Stimulated activated CD8-positive, alpha-beta memory T cell treated with anti-CD3 and anti-CD28 coated beads, Interleukin-4, amount 100 ng/mL, for 4 hours (primary cell): Measurements from ENCODE around the gene CRISPLD2.
"Not testable (repeated sequence)": the region's sequence is repeated elsewhere in the genome, so short reads cannot be mapped to it uniquely, and the experiment has no call there.

Experiments
- DNase-seq, 2 donors: peaks; one replicate each; pipeline ENCODE4 v3.0.0-alpha.2; 2020; ENCODE audit warnings: low read depth in 2 of 2, low spot score in 1 of 2

CRISPLD2 gene

DNA sequence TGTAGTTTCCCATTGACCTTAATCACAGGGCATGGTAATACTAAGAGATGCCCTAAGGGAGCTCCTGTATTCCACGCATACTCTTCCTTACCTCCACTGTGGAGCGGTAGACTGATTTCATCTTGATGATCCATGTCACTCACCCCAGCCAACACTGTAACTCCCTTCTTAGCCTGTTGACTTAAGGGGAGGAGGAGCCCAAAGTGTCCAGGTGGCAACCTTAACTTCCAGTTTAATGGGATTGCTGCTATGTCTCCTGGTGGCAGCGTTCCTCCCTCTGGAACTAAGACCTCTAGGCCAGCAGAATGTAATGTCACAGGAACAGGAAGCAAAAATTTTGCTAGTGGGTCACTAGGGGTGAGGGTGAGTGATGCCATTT lies 36.4 kb downstream of the CRISPLD2 start:
- not testable (repeated sequence) for DNase-seq

DNA sequence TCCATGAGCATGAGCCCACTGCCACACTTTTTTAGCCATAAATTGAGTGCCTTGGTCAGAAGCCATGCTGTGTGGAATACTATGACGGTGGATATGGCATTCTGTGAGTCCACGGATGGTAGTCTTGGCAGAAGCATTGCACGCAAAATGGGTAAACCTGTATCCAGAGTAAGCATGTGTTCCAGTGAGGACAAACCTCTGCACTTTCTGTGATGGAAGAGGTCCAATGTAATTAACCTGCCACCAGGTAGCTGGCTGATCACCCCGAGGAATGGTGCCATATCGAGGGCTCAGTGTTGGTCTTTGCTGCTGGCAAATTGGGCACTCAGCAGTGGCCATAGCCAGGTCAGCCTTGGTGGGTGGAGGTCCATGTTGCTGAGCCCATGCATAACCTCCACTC lies 37.0 kb downstream of the CRISPLD2 start:
- DNase-seq: not testable (repeated sequence)

DNA sequence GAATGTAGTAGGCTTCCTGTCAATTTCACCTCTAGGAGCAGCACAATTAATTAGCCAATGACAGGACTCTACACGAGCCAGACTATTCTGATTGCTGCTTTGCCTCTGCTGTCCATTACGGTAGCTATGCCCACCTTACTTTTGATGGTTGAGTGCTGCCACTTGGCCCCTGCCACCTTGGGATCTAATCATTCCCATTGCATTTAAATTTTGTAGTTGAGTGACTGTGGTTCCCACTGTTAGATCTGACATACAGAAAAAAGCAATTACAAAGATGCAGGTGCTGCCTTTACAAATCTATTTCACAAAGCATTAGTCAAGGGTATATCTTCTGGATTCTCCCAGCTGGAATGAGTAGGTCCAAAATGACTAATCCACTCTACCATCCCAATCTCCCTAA lies 39.9 kb downstream of the CRISPLD2 start:
- no peak for DNase-seq

GRCh38 chr16:84860383-84860782 lies 40.6 kb downstream of the CRISPLD2 start:
- DNase-seq: no peak

- no peak for DNase-seq
Measured at GRCh38 chr16:84861671-84862070, 41.9 kb downstream of the CRISPLD2 start.

DNA sequence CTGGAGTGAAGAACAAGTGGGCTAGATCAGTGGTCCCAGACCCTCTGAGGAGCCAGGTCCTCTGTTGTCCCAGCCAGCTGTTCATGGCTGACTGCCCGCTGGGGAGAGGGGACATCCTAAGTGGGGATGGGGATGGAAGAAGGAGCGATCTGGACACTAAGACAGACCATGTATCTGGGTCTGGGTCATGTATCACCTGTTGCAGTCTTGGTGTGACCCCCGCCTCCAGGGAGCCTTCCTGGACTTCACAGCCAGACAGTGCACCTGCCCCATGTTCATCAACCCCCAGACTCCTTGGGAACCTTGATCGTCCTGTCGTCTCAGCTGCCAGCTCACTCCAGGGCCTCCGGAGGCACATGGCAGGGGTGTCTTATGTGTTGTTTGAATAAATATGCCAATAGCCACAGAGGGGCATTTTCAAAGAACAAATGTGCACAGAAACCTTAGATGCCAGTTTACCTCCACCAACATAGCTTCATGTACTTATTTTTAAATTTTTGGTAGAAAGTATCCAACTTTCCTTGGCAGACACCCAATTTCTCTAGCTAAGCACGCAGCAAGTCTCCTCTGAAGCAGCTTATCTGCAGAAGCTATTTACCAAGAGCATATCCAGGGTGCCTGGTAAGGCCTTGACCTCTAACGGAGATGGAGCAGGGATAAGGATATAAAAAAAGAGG lies 43.2 kb downstream of the CRISPLD2 start:
- DNase-seq: no peak

GRCh38 chr16:84863481-84863814 lies 43.7 kb downstream of the CRISPLD2 start:
- DNase-seq: no peak

DNA sequence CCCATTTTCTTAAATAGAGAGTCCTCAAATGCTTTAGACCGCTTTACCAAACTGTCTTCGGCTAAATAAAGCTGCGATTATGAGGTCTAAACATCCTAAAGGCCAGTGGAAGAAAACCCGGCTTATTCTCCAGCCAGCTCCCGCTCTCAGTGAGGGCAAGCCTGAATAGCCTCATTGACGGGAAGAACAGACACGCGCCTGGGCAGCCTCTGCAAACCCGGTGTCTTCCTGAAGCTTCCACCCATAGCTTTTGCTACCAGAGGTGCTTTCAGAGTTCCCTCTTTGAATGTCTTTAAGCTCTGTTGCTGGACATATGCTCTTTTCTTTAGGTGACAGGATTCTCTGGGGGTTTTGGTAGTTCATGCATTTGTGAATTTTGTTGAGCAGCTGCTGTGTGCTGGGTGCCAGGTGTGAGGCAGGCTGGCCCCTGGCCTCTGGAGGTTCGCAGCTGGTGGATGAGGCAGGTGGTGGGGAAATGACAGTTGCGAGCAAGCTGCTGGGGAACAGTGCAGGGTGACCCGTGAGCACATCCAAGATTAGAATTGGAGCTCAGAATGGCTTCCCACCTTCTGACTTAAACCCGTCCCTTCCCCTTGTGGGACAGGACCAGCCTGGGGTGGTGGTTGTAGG lies 44.7 kb downstream of the CRISPLD2 start:
- DNase-seq: no peak

- DNase-seq: no peak
Measured at GRCh38 chr16:84867696-84868095, 47.9 kb downstream of the CRISPLD2 start.

- no peak for DNase-seq
Measured at GRCh38 chr16:84868328-84868727, 48.5 kb downstream of the CRISPLD2 start.

GRCh38 chr16:84868829-84869472 lies 49.2 kb downstream of the CRISPLD2 start:
- DNase-seq: no peak

- no peak for DNase-seq
Measured at GRCh38 chr16:84869473-84869845, 49.7 kb downstream of the CRISPLD2 start.

DNA sequence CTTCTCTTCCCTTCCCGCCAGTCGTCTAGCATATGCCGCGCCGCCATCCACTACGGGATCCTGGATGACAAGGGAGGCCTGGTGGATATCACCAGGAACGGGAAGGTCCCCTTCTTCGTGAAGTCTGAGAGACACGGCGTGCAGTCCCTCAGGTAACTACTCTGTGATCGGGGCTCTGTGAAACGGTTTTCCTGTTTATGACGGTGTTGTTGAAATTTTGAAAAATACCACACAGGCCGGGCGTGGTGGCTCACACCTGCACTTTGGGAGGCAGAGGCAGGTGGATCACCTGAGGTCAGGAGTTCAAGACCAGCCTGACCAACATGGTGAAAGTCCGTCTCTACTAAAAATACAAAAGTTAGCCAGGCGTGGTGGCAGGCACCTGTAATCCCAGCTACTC lies 53.2 kb downstream of the CRISPLD2 start:
- DNase-seq: not testable (repeated sequence)

- DNase-seq: no peak
Measured at GRCh38 chr16:84874004-84874435, 54.2 kb downstream of the CRISPLD2 start.

DNA sequence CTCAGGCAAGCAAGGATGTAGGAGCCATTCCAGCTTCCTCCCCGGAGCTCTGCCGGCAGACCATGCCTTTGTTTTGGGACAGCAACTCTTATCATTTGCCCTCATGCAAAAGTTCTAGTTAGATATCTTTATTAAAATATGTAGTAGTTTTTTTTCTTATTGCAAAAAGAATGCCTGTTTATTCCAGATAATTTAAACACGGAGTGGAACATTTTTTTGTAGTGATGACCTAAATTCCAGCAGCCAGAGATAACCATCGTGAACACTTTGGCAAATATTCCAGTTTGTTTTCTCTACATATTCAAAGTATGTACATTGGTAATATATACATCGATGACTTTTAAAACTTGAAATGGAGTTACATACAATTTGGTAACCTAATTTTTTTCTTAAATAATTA lies 54.8 kb downstream of the CRISPLD2 start:
- DNase-seq: no peak

- DNase-seq: no peak
Measured at GRCh38 chr16:84874983-84875382, 55.2 kb downstream of the CRISPLD2 start.

DNA sequence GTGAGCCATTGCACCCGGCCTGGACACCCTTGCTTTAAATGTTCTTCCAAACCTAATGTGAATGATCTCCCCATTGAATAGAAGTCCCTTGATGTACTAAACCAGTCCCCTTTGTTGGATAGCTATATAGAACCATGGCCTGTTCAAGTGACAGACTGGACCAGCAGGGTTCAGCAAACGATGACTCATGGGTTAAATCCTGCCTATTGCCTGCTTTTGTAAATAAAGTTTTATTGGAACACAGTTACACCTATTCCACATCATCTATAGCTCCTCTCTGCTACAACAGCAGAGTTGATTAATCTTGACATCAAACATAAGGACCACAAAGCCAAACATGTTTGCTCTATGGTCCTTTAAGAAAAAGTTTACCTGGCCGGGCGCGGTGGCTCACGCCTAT lies 56.1 kb downstream of the CRISPLD2 start:
- no peak for DNase-seq

- DNase-seq: no peak
Measured at GRCh38 chr16:84876873-84877606, 57.3 kb downstream of the CRISPLD2 start.

DNA sequence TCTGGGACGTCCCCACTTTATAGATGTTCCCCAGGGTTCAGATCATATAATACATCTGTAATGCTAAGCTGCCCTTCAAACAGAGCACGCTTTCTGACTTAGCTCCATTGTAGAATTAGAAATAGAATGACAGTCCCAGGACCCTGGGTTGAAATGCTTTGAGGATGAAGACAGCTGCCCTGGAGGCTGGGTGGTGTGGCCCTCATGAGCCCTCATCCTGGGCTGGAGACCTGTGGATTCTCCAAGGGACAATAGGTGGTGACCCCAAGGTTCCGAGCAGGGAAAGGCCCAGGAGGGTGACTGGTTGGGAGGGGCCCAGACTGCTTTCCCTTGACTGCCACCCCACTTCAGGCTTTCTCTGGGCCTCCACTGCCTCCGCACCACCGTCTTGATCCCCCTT lies 59.0 kb downstream of the CRISPLD2 start:
- no peak for DNase-seq

GRCh38 chr16:84879569-84880487 lies 60.0 kb downstream of the CRISPLD2 start:
- no peak for DNase-seq
